Ammon's horn (tissue), 1 donor: ENCODE measurements around the gene PIK3R2.
A peak's percentile ranks its signal among the peaks of the same experiment; 100 is the strongest.

Experiments used
- DNase-seq: peaks from one replicate; pipeline ENCODE4 v3.0.0-alpha.2; 2016; ENCODE audit warnings: low spot score

The PIK3R2 gene

DNA sequence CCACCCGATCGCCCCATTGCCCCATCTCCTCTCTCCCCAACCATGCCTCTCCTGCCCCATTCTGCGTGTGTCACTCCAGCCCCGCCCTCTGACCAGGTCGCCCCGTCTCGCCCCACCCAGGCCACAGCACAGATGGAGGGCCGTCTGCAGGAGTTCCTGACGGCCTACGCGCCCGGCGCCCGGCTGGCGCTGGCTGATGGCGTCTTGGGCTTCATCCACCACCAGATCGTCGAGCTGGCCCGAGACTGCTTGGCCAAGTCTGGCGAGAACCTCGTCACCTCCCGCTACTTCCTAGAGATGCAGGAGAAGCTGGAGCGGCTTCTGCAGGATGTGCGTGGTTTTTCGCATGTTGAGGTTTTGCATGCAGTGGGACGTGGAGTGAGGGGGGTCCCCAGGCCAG lies 29.1 kb upstream of the PIK3R2 start:
- DNase-seq, result no peak

DNA sequence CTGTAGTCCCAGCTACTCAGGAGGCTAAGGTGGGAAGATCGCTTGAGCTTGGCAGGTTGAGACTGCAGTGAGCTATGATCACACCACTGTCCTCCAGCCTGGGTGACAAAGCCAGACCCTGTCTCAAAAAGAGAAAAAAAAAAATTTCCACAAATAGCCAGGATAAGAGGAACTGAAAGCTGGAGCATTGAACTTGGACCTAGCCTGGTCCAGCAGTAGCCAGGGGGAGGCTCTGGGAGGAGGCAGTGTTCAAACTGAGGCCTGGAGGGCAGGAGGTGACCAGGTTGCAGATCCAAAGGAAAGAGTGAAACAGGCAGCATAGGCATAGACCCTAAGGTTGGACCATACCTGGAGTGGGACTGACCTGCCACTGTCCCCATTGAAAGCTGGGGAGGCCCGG lies 26.9 kb upstream of the PIK3R2 start:
- DNase-seq, result no peak

DNA sequence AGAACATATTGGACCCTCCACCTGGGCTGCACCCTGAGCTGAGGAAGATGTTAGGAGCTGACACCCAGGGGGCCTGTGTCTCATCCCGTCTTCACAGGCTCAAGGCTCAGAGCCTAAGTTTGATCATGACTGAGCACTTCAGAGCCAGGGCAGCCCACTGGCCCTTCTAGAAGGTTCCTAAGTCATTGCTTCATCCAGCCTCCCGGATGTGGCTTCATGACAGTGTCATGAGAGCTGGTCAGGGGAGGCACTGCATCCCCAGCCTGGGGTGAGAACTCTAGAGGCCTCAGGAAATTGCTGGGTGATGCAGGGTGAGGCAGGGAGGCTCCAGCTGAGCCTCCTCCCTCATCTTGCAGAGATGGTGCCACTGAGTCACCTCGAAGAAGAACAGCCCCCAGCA lies 24.9 kb upstream of the PIK3R2 start:
- no peak for DNase-seq

DNA sequence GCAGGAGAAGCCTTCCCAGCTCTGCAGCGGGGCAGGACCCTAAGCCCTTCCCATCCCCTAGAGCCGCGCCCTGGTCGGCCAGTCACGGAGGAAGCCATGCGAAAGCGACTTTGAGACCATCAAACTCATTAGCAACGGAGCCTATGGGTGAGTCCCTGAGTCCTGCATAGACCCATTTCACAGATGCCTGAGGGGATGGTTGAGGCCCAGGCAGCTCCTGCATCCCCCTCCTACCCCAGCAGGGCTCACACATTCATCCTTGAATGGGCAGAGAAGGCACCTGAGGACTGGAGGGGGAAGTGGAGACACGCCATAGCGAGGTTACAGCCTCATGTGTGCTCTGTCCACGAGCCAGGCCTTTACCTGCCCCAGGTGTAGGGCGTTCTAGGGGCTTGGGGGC lies 24.2 kb upstream of the PIK3R2 start:
- DNase-seq, result no peak

GRCh38 chr19:18130523-18131242 lies 22.3 kb upstream of the PIK3R2 start:
- DNase-seq, result no peak

DNA sequence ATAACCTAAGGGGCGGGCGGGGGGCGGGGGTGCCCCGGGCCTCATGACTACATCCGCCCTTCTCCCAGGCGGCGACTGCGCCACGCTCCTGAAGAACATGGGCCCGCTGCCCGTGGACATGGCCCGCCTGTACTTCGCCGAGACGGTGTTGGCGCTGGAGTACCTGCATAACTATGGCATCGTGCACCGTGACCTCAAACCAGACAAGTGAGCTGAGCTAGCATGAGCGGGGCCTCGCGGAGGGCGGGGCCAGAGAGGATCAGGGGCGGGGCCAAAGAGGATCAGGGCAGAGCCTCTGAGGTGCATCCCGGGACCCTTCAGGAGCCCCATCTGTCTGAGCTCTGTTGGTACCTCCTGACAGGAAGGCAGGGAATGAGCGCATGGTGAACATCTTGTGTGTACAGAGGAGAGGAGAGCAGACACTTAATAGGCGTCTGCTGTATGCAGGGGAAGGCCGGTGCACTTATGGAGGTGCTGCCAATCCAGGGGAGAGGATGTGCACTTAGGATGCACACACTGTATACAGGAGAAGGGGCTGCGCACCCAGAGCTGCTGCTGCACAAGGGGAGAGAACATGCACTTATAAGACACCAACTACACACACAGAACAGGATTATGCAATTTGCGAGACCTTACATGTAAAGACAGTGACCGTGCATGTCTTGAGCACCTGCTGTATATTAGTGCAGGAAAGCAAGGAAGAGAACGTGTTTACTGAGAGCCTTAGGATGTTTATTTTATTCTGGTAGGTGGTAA lies 20.9 kb upstream of the PIK3R2 start:
- DNase-seq, result no peak

- no peak for DNase-seq
Measured at GRCh38 chr19:18135712-18136584, 17.0 kb upstream of the PIK3R2 start.

DNA sequence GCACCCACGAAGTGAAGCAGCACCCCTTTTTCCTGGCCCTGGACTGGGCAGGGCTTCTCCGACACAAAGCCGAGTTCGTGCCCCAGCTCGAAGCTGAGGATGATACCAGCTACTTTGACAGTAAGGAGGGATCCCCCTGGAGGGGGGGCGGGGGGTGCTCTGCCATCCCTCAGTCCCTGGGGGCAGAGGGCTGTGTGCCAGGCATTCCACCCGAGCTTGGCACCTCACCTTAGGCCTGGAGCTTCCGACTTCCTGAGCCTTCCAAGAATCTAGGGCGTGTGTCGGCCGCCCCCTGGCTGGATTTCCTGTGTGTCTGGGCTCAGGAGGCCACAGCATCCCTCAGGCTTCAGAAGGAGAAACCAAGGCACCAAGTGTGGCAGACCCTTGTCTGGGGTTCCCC lies 15.7 kb upstream of the PIK3R2 start:
- DNase-seq, result no peak

- no peak for DNase-seq
Measured at GRCh38 chr19:18137657-18138339, 15.2 kb upstream of the PIK3R2 start.

DNA sequence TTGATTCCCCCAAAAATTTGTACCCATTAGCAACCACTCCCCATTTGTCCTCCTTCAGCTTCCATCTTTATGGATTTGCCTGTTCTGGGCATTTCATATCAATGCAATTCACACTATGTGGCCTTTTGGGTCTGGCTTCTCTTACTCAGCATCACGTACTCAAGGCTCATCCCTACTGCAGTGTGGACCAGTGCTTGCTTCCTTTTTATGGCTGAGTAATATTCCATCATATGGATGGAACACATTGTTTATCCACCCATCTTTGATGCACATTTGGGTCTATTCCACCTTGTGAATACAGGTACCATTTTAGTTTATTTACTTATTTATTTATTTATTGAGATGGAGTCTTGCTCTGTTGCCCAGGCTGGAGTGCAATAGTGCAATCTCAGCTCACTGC lies 12.5 kb upstream of the PIK3R2 start:
- DNase-seq, result no peak

GRCh38 chr19:18141031-18141430 lies 11.9 kb upstream of the PIK3R2 start:
- no peak for DNase-seq

- no peak for DNase-seq
Measured at GRCh38 chr19:18143902-18144301, 9.1 kb upstream of the PIK3R2 start.

DNA sequence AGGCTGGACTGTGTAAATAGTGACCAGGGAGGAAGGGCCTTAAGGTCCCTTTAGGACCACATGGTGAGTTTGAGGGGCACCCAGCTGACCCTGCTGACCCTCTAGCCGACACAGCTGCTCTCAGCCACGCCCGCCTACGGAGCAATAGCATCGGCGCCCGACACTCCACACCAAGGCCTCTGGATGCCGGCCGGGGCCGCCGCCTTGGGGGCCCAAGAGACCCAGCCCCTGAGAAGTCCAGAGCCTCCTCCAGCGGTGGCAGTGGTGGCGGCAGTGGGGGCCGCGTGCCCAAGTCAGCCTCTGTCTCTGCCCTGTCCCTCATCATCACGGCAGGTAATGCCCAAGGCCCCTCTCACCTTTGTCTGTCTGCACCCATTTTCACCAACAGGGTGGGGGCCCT lies 8.6 kb upstream of the PIK3R2 start:
- DNase-seq, result no peak

DNA sequence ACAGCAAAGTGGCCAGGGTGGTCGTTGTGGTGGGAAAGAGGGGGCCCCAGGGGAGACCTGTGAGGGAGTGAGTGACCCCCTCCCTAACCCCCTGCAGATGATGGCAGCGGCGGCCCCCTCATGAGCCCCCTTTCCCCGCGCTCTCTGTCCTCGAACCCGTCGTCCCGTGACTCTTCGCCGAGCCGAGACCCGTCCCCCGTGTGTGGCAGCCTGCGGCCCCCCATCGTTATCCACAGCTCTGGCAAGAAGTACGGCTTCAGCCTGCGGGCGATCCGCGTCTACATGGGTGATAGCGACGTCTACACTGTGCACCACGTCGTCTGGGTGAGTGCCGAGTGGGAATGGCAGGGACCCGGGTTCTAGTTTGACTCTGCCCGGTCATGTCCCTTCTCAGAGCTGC lies 8.1 kb upstream of the PIK3R2 start:
- DNase-seq, result no peak

DNA sequence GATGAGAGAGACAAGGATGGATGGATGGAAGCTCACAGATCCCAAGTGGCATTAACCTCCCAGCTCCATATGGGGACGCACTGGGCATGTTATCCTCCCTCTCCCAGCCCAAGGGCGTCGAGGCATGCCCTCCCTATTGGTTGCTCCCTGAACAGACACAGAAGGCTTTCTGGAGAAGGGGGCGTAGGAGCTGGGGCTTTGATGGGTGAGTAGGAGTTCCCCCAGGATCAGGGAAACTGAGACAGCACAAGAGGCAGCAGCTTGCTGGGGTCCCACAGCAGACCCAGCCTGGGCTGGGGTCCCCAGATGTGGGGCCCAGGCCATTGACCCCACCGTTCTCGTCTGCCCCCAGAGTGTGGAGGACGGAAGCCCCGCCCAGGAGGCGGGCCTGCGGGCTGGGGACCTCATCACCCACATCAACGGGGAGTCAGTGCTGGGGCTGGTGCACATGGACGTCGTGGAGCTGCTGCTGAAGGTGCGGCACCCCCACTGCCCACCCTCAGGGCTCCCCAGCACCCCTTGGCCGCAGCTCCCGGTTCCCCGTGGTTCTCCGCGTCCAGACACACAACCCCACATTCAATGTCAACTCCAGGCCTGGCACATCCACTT lies 7.5 kb upstream of the PIK3R2 start:
- DNase-seq, result no peak

- DNase-seq, result no peak
Measured at GRCh38 chr19:18147396-18147795, 5.6 kb upstream of the PIK3R2 start.

DNA sequence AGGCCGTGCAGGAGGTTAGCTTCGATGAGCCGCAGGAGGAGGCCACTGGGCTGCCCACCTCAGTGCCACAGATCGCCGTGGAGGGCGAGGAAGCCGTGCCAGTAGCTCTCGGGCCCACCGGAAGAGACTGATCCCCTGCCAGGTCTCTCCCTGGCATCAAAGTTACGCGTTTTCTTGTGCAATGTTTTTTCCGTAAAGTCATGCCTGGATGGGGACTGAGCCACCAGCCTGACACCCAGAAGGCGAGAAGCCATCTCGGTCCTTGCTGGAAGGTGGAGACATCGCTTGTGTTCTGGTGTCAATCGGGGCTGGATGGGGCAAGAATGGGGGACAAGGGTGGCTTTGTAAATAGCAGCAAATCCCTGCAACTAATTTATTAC lies 3.4 kb upstream of the PIK3R2 start:
- no peak for DNase-seq

DNA sequence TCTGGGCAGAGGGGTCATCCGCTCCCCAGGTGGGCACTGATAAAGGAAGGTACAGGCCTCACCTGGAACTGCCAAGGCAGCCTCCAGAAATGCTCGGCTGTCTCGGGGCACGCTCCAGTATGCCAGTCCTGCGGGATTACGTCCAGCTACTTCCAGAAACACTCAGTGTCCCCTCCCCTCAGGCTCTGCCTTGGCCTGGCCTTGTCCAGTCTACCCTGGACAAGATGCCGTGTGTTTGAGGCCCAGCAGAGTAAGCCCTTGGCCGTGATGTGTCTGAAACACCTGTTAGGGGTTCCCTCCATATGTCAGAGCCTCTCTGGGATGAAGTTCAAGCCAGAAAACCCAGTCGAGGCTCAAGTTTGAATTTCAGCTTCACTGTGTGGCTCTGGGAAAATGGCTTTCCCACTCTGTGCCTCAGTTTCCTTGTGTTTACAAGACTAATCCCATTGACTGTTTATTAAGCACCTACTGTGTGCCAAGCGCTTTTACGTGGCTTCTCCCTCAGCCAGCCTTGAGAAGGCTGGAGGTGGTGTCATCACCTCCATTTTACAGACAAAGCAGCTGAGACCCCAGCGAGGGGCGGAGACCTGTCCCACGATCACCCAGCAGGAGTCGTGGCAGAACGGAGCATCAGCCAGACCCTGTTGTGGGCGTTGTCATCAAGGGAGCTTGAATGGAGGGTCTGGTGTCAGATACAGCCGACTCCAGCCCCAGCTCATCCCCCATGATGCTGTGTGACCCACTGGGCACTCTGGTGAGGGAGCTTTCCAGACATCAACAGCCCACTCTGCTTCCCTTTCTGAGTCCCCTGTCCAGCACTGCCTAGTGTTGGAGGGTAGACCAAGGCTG lies 2.0 kb upstream of the PIK3R2 start:
- no peak for DNase-seq

DNA sequence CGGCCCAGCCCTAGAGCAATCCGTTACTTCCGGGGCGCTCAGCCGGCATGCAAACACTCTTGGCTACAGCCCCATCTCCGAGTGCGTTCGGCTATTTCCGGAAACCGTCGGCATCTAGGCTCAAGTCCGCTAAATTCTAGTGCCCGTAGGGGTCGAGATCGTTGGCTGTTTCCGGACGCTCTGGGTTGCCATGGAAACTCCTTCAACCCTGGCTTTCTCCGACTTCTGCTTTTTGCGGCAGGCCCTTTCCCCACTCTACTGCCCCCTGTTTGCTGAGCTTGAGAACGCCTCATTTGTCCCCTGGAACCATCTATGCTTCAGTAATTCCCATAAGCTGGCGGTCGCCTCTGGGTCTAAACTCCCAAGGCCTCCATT lies 534 bp upstream of the PIK3R2 start:
- peak; percentile 96 for DNase-seq

- DNase-seq, result no peak
Measured at GRCh38 chr19:18153556-18154134, 682 bp downstream of the PIK3R2 start.
